Skeletal muscle tissue (tissue), 4 donors: ENCODE results near the gene COL11A2. TPM values are rescaled to one million over a fixed set of nuclear protein-coding genes. Genes with fewer than 3 reads are reported as not detected.

ENCODE experiments used
- H3K27ac ChIP-seq: one replicate; pipeline ENCODE4 v1.7.0; 2013; ENCODE audit warnings: mild to moderate bottlenecking, low read depth, low read length, inconsistent platforms
- H3K27me3 ChIP-seq, 3 donors: one replicate each; pipeline ENCODE4 v1.7.0; 2013; ENCODE audit warnings: low read length in 3 of 3; ENCODE audit not compliant: control insufficient read depth in 3 of 3, insufficient read depth in 3 of 3
- H3K36me3 ChIP-seq, 3 donors: one replicate each; pipeline ENCODE4 v1.7.0; 2013; ENCODE audit warnings: low read length in 3 of 3; ENCODE audit not compliant: control insufficient read depth in 3 of 3, insufficient read depth in 3 of 3
- H3K4me1 ChIP-seq, 3 donors: one replicate each; pipeline ENCODE4 v1.7.0; 2013; ENCODE audit warnings: low read length in 3 of 3, mild to moderate bottlenecking in 3 of 3; ENCODE audit not compliant: control insufficient read depth in 3 of 3, insufficient read depth in 3 of 3
- H3K4me3 ChIP-seq, 3 donors: one replicate each; pipeline ENCODE4 v1.7.0; 2013; ENCODE audit warnings: low read length in 3 of 3
- H3K9ac ChIP-seq, 3 donors: one replicate each; pipeline ENCODE4 v1.7.0; 2013; ENCODE audit warnings: low read length in 3 of 3, mild to moderate bottlenecking in 3 of 3, moderate library complexity in 2 of 3, low read depth in 1 of 3
- H3K9me3 ChIP-seq, 3 donors: one replicate each; pipeline ENCODE4 v1.7.0; 2013; ENCODE audit warnings: low read length in 3 of 3; ENCODE audit not compliant: control insufficient read depth in 3 of 3
- total RNA-seq: library from RNA; depleted of rRNA; stranded (reverse); fragments of >200 nt; gene quantifications from one replicate; pipeline ENCODE4 v1.2.3, GENCODE V29; 2014
- donor health status: Osteomylitis.

The COL11A2 gene
- total RNA-seq, 1 donor from 2014 or later = 28.7 TPM

DNA sequence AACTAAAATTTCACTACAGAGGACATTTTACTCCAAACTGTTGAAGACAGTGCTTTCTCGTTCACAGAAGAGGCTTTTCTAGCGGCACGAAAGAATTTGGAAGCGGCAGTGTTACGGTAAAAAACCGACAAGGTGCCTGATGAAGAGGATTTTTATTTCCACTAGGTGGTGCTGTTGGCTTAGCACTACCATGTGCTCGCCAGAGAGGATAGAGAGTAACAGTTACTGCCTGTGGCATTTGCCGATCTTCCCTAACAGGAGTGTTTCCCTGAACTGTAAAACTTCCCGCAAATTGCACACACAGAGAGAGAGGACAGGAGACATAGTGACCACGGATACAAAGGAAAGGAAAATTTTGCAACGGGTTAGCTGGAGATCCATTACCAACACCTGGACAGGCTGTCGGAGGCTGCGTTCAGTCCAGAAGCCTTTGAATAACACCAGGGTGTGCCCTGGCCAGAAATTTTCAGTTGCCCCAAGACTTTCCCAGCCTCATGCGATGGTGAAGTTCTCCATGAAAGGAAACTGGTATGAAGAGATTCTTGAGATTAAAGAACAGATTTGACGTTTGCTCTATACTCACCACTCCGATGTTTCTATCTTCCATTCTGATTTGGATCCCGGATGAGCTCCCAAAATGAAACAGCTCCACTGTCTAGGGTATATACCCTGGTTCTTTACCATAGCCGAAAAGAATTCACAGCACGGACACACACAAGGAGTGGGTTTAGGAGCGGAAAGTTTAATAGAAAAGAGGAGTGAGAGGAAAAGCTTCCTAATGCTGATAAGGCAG lies 68.3 kb downstream of the COL11A2 start:
- Histone ChIP-seq H3K4me1 (no peaks in the 10 kb centered on the region), H3K4me3 (no peak overlapping the region), H3K36me3 (no peaks in the 10 kb centered on the region), H3K9me3 (peaks cover 0 to 9% (median 2%) of the 10 kb centered on the region in 3 donors), H3K27me3 (peaks cover 0 to 13% (median 0%) of the 10 kb centered on the region in 3 donors), H3K27ac (no peak overlapping the region), H3K9ac (no peak overlapping the region)

GRCh38 chr6:33123181-33123580 lies 69.1 kb downstream of the COL11A2 start:
- Histone ChIP-seq H3K4me1 (no peaks in the 10 kb centered on the region), H3K27me3 (peaks cover 0 to 10% (median 0%) of the 10 kb centered on the region in 3 donors), H3K4me3 (no peak overlapping the region), H3K9me3 (peaks cover 0 to 9% (median 2%) of the 10 kb centered on the region in 3 donors), H3K27ac (no peak overlapping the region), H3K9ac (no peak overlapping the region), H3K36me3 (no peaks in the 10 kb centered on the region)

DNA sequence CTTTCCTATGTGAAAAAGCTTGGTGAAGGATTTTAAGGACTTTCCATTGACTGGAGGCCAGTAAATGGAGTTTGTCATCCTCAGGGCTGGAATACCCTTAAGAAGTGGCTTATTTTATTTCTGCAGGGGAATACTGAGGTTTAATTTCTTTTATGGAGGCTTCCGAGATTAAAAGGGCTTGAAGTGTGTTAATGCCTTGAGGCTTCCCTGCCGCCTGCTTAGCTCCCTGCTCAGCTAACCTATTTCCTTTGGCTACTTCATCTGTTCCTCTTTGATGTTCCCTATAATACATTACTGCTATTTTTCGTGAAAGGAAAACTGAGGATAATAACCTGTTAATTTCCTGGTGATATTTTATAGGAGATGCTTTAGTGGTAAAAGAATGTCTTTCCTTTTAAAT lies 72.3 kb downstream of the COL11A2 start:
- Histone ChIP-seq H3K9ac (no peak overlapping the region), H3K36me3 (no peaks in the 10 kb centered on the region), H3K27me3 (peaks cover 26 to 32% (median 28%) of the 10 kb centered on the region in 3 donors), H3K9me3 (peaks cover 0 to 9% (median 2%) of the 10 kb centered on the region in 3 donors), H3K4me1 (no peaks in the 10 kb centered on the region), H3K27ac (no peak overlapping the region), H3K4me3 (no peak overlapping the region)

GRCh38 chr6:33118525-33119123 lies 73.6 kb downstream of the COL11A2 start:
- no peak overlapping the region for H3K27ac ChIP-seq
- peaks cover 0 to 1% (median under 1%) of the 10 kb centered on the region in 3 donors for H3K9me3 ChIP-seq
- H3K4me1 ChIP-seq = no peaks in the 10 kb centered on the region
- H3K9ac ChIP-seq = no peak overlapping the region
- peaks cover 35 to 38% (median 37%) of the 10 kb centered on the region in 3 donors for H3K27me3 ChIP-seq
- H3K36me3 ChIP-seq = no peaks in the 10 kb centered on the region
- no peak overlapping the region for H3K4me3 ChIP-seq

DNA sequence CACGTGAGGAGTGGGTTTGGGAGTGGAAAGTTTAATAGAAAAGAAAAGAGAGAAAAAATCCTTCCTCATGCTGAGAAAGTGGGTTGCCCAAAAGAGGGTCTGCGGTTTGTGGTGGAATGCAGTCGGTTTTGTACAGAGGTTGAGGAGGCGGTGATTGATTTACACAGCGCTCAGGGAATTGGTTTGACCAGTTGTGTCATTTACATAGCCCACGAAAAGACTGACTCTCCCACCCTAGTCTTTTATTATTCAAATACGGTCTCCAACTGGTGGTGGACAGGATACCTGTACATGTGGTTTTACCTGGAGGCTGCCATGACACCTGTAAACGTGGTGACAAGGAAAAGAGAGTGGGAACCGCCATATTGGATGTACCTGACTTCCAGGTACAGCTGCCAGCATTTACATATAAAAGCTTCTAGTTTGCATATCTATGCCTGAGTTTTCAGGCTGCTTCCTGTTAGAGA lies 74.4 kb downstream of the COL11A2 start:
- H3K4me3 ChIP-seq = no peak overlapping the region
- no peaks in the 10 kb centered on the region for H3K4me1 ChIP-seq
- no peak overlapping the region for H3K9ac ChIP-seq
- no peaks in the 10 kb centered on the region for H3K36me3 ChIP-seq
- H3K27me3 ChIP-seq = peaks cover 40 to 43% (median 41%) of the 10 kb centered on the region in 3 donors
- H3K27ac ChIP-seq = no peak overlapping the region
- no peaks in the 10 kb centered on the region for H3K9me3 ChIP-seq

DNA sequence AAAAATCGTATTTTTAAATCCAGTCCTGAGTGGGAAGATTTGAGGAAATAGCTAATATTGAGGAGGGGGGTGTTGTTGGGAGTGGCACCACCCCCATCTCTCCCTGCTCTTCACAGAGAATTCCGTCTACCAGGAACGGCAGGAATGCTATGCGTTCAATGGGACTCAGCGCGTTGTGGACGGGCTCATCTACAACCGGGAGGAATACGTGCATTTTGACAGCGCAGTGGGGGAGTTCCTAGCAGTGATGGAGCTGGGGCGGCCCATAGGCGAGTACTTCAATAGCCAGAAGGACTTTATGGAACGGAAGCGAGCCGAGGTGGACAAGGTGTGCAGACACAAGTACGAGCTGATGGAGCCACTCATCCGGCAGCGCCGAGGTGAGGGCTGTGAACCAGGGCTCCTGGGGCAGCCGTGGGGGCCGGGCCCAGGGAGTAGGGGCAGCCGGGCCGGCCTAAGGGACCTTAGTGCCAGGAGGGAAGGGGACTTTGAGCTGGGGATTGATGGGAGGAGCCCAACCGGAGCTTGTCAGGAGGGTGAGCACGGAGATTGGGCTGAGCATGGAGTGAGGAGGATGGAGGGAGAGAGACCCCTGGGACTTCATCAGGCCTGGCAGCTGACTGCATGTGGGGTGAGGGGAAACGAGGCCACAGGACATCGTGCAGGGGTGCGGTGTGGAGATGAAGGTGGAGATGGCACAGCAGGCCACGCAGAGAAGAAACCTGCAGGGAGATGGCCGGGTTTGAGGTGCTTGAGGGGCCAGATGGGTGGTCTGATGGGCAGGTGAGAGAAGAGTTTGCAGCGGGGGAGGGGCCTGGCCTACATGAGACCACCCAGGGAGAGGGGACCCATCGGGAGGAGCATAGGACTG lies 75.2 kb downstream of the COL11A2 start:
- H3K4me3 ChIP-seq = no peak overlapping the region

DNA sequence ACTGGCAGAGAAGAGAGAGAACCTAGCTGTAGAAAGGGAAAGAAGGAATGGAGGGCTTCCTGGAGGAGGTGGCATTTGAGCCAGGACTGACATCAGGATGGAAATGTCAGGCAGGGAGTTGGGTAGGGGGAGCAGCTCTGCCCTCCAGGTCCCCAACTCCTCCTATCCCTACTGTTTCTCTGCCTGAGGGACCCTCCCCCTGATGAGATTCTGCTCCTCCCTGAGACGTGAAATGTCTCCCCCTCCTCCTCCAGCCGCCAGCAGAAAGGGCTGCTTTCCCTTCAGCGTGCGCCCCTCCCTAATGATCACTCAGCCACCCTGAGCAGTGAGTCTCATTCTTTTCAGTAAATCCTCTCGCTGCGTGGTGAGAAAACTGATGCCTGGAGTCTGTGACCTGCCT lies 75.8 kb downstream of the COL11A2 start:
- Histone ChIP-seq H3K27ac (no peak overlapping the region), H3K27me3 (peaks cover 40 to 47% (median 46%) of the 10 kb centered on the region in 3 donors), H3K9me3 (no peaks in the 10 kb centered on the region), H3K36me3 (no peaks in the 10 kb centered on the region), H3K4me3 (no peak overlapping the region), H3K9ac (no peak overlapping the region), H3K4me1 (no peaks in the 10 kb centered on the region)

More for the DNA sequence above, 75.2 kb downstream of the COL11A2 start:
- Histone ChIP-seq H3K9ac (no peak overlapping the region), H3K9me3 (no peaks in the 10 kb centered on the region), H3K4me1 (no peaks in the 10 kb centered on the region), H3K27ac (no peak overlapping the region), H3K36me3 (no peaks in the 10 kb centered on the region), H3K27me3 (peaks cover 40 to 47% (median 44%) of the 10 kb centered on the region in 3 donors)

- Histone ChIP-seq H3K36me3 (no peaks in the 10 kb centered on the region), H3K27ac (no peak overlapping the region), H3K27me3 (peaks cover 40 to 50% (median 46%) of the 10 kb centered on the region in 3 donors), H3K9ac (no peak overlapping the region), H3K4me1 (no peaks in the 10 kb centered on the region), H3K9me3 (no peaks in the 10 kb centered on the region), H3K4me3 (no peak overlapping the region)
Measured at GRCh38 chr6:33114406-33114805, 77.9 kb downstream of the COL11A2 start.

- Histone ChIP-seq H3K9ac (no peak overlapping the region), H3K27ac (no peak overlapping the region), H3K4me3 (no peak overlapping the region), H3K9me3 (no peaks in the 10 kb centered on the region), H3K36me3 (no peaks in the 10 kb centered on the region), H3K27me3 (peaks cover 41 to 50% (median 46%) of the 10 kb centered on the region in 3 donors), H3K4me1 (no peaks in the 10 kb centered on the region)
Measured at GRCh38 chr6:33113755-33114154, 78.5 kb downstream of the COL11A2 start.
